ENCODE data around the gene CLIP2.

CLIP2 gene

GRCh38 chr7:74271742-74272141 lies 17.5 kb upstream of the CLIP2 start:
- no peak for DNase-seq (ENCODE audit: low read depth)

DNA sequence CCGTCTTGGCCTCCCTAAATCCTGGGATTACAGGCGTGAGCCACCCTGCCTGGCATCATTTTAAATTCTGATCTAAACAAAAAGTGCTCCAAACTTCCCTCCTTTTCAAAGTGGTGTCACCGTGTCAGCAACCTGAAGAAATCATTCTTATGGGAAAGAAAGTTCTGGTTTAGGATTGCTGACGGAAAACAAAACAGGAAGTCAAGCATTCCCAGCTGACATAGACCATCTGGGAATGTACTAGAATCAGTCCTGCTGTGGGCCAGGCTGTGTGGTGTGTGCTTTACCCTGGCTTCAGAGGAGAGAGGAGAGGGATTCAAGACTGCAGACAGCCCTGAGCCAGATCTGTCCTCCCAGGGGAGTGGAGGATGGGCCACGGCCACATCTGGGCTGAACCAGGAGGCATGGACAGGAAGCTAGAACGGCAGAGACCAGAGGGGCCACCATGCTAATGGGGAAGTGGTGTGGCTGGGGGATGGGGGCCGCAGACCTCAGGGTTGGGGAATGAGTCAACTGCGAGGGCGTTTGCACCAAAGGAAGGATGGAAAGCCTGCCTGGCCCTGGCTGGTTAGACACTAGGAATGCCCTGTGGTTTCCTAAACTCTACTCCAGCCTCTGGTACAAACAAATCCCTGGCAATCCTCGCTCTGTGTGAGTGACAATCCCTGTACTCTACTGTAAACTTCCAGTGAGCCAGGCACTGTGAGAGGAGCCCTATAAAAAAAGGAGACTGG lies 16.7 kb upstream of the CLIP2 start:
- DNase-seq (ENCODE audit: low read depth) = no peak

DNA sequence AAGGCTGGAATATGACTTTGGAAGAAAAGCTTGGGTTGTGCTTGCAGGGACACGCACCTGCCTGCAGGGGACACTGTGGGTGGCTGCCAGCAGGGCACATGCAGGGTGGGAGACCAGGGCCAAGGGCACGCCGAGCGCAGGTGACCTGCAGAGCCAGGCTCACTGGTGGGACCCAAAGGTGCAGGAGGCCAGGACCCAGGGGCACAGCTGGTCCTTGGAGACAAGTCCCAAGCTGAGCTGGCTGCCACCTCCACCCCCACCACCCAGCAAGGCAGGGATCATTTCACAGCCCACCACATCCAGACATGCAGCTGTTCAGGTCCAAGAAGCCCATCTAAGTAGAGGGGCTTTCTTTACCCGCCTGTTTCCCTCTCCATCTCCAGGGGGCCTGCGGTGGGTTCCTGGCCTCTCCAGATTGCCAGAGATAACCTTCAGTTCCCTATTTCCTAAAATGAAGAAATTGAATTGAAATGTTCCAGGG lies 13.8 kb upstream of the CLIP2 start:
- no peak for DNase-seq (ENCODE audit: low read depth)

- DNase-seq (ENCODE audit: low read depth) = no peak
These were observed 11.6 kb upstream of the CLIP2 start for GRCh38 chr7:74277636-74278035.

GRCh38 chr7:74280985-74281384 lies 8.2 kb upstream of the CLIP2 start:
- DNase-seq (ENCODE audit: low read depth) = no peak

GRCh38 chr7:74282748-74283459 lies 6.3 kb upstream of the CLIP2 start:
- no peak for DNase-seq (ENCODE audit: low read depth)

DNA sequence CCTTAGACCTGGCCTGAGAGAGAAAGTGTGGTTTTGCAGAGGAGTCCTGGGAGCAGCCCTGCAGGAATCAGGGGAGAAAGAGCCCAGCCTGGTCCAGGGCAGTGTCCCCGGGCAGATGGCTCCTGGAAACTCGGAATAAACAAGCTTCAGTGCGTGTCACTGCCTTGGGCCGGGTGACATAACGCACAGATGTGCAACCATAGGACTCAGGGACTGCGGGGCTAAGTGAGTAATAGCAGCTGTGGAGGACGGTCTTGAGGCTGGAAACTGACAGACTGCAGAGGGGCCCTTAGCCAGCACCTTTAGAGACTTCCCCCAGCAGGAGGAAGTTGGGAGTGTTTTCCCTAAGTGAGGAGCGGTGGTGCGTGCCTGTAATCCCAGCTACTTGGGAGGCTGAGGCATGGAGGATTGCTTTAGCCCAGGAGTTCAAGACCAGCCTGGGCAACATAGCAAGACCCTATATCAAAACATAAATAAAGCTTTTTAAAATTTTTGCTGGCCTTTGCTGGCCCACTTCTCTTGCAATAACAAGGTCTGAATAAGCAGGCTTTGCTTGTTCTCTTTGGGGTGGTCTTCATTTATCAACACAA lies 5.3 kb upstream of the CLIP2 start:
- no peak for DNase-seq (ENCODE audit: low read depth)

GRCh38 chr7:74284781-74285259 lies 4.4 kb upstream of the CLIP2 start:
- no peak for DNase-seq (ENCODE audit: low read depth)

GRCh38 chr7:74286131-74286530 lies 3.1 kb upstream of the CLIP2 start:
- no peak for DNase-seq (ENCODE audit: low read depth)

GRCh38 chr7:74287303-74288033 lies 1.7 kb upstream of the CLIP2 start:
- DNase-seq (ENCODE audit: low read depth) = no peak

- no peak for DNase-seq (ENCODE audit: low read depth)
These were observed 949 bp upstream of the CLIP2 start for GRCh38 chr7:74288034-74288881.

DNA sequence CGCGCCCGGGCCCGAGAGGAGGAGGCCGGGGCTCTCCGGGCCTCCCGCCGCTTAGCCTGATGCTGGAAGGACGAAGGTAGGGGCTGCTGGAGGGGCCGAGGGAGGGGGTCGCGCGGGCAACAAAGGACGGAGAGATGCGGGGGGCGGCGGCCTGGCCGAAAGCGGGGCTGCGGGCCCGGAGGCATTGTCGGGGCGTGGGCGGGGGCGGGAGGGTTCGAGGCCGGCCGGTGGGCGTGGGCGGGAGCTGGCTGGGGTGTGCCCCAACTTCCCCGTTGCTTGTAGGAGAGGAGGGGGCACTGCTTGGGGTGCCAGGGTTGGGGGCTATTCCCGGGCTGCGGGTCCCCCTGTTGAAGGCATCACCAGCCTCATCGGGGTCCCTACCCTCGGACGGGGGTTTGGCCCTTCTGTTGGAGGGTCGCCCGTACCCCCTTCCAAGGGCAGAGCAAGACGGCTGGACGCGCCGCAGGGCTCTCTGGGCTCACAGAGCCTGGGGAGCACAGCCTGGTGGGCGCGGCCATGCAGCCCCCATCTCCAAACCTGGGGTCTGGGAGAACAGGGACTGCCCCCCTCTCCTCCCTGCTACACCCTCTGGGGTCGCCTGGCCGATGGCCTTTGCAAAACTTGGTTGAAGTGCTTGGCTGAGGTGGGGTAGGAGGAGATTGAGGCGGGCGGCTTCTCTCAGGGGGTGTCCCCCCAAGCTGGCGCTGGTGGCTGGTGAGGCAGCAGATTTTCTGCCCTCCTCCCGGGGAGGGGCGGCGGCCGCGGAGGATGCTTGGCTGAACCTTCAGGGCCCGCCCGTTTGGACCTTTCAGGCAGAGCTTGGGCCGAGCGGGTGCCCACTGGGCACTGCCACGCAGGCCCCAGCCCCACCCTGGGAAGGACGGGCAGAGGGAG lies 699 bp downstream of the CLIP2 start:
- DNase-seq (ENCODE audit: low read depth) = peak; percentile 7

DNA sequence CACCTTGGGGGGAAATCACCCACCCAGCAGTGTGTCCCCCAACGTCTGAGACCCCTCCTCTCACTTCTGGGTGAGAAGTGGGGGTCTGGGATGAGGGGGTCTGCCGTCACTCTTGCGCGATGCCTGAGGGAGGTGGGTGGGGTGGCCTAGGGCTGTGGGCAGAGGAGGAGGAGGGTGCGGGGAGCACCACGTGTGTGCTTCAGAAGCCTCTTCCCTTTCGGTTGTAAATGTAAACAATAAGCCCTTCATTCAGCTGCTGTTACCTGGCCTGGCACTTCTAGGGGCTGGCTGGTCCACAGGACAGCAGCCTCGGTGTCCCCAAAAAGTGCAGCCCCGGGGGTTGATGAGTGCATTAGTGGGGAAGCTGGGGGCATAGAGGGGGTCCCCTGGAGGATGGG lies 1.3 kb downstream of the CLIP2 start:
- DNase-seq (ENCODE audit: low read depth) = no peak

- DNase-seq (ENCODE audit: low read depth) = no peak
These were observed 1.8 kb downstream of the CLIP2 start for GRCh38 chr7:74290981-74291441.

DNA sequence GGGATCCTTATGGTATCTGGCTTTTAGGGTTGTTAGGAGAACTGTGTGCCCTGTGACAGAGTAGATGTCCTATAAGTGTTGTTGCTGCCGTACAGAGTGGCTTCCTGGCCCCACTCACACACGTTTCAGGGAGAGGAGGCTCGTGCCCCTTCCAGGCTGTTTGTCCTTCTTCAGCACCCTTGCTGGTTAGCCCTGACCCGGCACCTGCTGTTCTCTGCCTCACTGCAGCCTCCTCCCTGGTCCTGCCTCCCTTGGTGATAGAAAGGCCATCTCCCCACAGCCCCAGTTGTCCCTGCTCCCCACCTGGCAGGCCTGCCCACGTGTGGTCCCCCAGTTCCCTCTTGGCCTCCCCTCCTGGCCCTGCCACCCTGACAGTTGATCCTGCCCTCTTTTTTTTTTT lies 2.3 kb downstream of the CLIP2 start:
- no peak for DNase-seq (ENCODE audit: low read depth)

- DNase-seq (ENCODE audit: low read depth) = no peak
These were observed 3.8 kb downstream of the CLIP2 start for GRCh38 chr7:74292757-74293576.

- no peak for DNase-seq (ENCODE audit: low read depth)
These were observed 4.3 kb downstream of the CLIP2 start for GRCh38 chr7:74293577-74293908.

DNA sequence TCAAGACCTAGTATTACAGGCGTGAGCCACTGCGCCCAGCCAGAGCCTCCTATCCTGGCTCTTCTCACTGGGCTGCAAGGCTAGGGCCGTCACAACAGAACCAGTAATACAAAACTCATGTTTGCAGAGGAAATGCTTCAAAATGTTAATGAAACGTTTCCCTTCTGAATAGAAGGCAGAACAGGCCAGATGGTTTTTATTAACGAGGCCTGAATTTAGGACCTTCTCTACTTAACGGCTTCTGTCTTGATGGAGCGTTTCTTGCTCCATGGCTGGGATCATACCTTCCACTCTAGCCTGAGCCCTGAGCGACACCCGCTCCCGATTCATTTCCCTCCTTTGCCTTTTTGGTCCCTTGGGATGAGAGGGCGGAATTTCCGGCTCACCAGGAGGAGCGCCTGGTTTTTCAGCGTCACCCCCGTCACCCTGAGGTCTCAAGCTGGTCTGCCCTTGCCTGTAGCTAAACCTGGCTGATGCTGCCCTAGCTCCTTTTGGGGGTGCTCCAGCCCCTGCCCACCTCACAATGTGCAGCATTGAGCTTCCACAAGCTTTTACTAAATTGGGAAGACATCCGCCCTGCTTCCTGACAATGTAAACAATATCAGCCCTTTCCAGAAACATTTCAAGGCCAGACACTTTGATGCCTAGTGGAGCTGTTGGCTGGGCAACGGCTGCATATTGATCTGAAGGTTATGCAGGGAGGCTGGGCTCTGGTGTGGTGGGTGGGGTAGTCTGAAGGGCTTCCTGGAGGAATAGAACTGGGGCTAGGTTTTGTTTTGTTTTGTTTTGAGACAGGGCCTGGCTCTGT lies 5.2 kb downstream of the CLIP2 start:
- no peak for DNase-seq (ENCODE audit: low read depth)

Data from T-helper 22 cell (primary cell).